ENCODE measurements around the gene CHTOP.
"Not testable (repeated sequence)": the region's sequence is repeated elsewhere in the genome, so short reads cannot be mapped to it uniquely, and the experiment has no call there.

CHTOP gene

GRCh38 chr1:153658400-153659174 lies 24.7 kb downstream of the CHTOP start, which contains the start of gene SNAPIN:
SNAPIN (plus strand) TSS chr1:153658703; CDS start chr1:153658744, 41 bp downstream.
- in situ Hi-C loops (cut with HindIII; ENCODE audit: low sequenced_read_pairs) = no loop called here

DNA sequence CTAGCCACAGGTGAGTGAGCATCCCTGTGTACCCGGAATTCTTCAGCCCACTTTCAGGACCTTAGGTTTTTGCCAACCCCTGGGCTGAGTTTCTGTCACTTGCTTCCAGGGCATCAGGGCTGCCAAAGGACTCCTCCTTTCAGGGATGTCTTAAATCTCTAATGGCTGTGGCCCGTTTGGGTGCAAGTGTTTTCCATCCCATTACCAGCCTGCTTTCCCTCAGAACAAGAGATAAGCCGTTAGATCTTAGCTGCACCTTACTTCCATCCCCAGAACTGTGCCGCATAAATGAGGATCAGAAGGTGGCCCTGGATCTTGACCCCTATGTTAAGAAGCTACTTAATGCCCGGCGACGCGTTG lies 25.3 kb downstream of the CHTOP start:
- in situ Hi-C loops (cut with HindIII; ENCODE audit: low sequenced_read_pairs) = no loop called here

DNA sequence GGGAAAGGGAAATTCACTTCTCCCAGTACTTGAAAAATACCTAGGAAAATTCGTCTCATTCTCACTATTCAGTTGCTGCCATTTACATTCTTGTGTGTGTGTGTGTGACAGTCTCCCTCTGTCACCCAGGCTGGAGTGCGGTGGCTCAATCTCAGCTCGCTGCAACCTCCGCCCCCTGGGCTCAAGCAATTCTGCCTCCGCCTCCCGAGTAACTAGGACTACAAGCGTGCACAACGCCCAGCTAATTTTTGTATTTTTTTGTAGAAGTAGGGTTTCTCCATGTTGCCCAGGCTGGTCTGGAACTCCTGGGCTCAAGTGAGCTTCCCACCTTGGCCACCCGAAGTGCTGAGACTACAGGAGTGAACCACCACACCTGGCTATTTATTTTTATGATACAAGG lies 25.8 kb downstream of the CHTOP start:
- in situ Hi-C loops (cut with HindIII; ENCODE audit: low sequenced_read_pairs) = no loop called here

- in situ Hi-C loops (cut with HindIII; ENCODE audit: low sequenced_read_pairs) = no loop called here
Measured at GRCh38 chr1:153661111-153661708, 27.3 kb downstream of the CHTOP start.

DNA sequence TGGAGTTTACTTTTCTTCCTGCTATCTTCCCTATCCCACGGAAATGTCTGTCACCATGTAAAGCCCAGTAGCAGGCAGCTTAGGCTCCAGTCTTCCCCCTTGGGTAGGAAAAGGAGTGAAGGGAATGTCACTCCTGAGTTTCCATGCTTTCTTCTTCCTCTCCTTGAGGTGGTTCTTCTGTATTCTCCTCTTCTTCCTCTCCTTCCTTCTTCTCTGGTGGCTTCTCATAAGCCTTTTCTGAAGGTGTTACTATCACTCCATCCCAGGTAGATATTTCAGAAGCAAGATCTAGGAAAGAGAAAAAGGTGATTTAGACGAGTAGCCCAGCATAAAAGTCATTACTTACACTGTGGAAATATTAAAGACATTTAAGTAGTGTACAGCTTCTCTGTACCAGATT lies 28.4 kb downstream of the CHTOP start:
- in situ Hi-C loops (cut with HindIII; ENCODE audit: low sequenced_read_pairs) = no loop called here

DNA sequence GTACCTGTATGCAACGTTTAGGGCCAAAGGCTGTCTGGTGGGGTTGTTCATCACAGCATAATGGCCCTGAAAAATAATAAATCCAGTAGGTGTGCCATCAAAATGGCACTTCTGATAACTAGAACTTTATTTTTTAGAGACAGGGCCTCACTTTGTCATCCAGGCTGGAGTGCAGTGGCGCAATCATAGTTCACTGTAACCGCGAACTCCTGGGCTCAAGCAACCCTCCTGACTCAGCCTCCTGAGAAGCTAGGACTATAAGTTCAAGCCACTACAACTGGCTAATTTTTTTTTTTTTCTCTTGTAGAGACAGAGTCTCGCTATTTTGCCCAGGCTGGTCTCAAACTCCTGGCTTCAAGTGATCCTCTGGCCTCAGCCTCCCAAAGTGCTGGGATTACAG lies 29.3 kb downstream of the CHTOP start:
- in situ Hi-C loops (cut with HindIII; ENCODE audit: low sequenced_read_pairs) = no loop called here

- in situ Hi-C loops (cut with HindIII; ENCODE audit: low sequenced_read_pairs) = no loop called here
Measured at GRCh38 chr1:153667439-153667838, 33.6 kb downstream of the CHTOP start.

- in situ Hi-C loops (cut with HindIII; ENCODE audit: low sequenced_read_pairs) = not testable (repeated sequence)
Measured at GRCh38 chr1:153668672-153669071, 34.8 kb downstream of the CHTOP start.

DNA sequence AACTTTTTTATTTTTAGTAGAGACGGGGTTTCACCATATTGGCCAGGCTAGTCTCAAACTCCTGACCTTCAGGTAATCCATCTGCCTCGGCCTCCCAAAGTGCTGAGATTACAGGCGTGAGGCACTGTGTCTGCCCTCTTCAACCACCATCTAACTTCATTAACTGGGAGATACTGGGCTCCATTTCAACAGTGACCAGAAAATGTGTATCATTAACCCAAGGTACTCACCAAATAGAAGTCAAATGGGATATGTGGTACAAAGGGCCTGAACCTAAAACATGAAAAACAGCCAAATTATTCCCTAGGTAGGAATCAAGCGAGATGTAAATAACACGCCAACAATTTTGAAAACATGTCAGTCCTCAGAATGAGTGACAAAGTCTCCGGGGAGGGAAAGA lies 35.7 kb downstream of the CHTOP start:
- in situ Hi-C loops (cut with HindIII; ENCODE audit: low sequenced_read_pairs) = no loop called here

DNA sequence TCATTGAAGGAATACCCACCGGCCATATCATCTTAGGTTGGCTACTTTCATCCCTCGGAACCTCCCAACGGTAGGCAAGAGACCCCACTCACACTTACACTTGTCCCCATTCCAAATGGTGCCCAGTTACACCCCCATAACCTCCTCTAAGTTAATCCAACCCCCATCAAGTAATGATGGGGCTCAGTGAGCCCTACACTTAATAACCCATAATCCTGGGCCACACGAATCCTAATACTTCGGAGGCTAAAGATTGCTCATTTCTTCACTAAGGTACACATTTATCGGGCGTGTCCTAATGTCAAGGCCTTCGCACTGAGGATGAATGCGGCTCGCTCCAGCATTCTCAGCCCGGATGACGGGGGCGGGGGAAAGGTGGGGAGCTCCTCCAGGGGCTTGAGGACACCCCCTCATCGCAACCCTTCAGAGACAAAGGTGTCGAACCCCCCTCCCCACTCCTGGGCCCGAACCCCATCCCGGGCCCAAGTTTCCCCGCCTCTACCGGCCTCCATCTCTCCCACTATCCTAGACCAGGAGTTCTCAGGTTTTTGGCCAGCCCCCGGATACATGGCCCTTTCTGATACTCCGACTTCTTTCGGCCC lies 36.5 kb downstream of the CHTOP start:
- in situ Hi-C loops (cut with HindIII; ENCODE audit: low sequenced_read_pairs) = no loop called here

- in situ Hi-C loops (cut with HindIII; ENCODE audit: low sequenced_read_pairs) = no loop called here
Measured at GRCh38 chr1:153670859-153671627, 37.2 kb downstream of the CHTOP start, which contains the start of gene ILF2. ILF2 (minus strand) TSS chr1:153670993; CDS start chr1:153670922, 71 bp downstream.

DNA sequence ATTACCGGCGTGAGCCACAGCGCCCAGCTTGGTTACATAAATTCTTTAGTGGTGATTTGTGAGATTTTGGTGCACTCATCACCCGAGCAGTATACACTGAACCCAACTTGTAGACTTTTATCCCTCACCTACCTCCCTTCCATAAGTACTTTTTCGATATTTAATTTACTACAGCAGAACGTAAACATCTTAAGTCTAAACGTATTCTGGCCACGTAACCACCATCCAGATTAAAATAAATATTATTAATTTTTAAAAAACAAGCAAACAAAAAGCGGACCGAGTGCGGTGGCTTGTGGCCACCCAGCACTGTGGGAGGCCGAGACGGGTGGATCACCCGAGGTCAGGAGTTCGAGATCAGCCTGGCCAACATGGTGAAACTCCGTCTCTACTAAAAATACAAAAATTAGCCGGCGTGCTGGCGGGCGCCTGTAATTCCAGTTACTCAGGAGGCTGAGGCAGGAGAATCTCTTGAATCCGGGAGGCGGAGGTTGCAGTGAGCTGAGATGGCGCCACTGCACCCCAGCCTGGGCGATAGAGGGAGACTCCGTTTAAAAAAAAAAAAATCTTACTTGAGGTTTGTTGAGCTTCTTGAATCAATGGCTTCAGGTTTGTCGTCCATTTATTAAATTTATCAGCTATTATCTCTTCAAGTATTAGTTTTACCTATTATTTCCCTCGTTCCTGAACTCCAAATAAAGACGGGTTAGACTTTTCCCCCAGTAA lies 37.9 kb downstream of the CHTOP start:
- in situ Hi-C loops (cut with HindIII; ENCODE audit: low sequenced_read_pairs) = not testable (repeated sequence)

DNA sequence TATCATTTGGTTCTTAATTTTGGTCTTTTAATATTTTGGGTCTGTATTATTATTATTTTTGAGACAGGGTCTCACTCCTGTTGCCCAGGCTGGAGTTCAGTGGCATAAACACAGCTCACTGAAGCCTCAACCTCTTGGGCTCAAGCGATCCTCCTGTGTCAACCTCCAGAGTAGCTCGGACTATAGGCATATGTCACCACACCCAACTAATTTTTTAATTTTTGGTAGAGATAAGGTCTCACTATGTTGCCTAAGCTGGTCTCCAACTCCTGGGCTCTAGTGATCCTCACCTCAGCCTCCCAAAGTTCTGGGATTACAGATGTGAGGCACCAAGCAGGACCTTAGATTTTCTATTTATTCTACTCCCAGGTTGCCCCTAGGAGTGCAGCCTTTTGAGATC lies 39.6 kb downstream of the CHTOP start:
- in situ Hi-C loops (cut with HindIII; ENCODE audit: low sequenced_read_pairs) = no loop called here

- in situ Hi-C loops (cut with HindIII; ENCODE audit: low sequenced_read_pairs) = no loop called here
Measured at GRCh38 chr1:153677718-153678518, 44.1 kb downstream of the CHTOP start.

DNA sequence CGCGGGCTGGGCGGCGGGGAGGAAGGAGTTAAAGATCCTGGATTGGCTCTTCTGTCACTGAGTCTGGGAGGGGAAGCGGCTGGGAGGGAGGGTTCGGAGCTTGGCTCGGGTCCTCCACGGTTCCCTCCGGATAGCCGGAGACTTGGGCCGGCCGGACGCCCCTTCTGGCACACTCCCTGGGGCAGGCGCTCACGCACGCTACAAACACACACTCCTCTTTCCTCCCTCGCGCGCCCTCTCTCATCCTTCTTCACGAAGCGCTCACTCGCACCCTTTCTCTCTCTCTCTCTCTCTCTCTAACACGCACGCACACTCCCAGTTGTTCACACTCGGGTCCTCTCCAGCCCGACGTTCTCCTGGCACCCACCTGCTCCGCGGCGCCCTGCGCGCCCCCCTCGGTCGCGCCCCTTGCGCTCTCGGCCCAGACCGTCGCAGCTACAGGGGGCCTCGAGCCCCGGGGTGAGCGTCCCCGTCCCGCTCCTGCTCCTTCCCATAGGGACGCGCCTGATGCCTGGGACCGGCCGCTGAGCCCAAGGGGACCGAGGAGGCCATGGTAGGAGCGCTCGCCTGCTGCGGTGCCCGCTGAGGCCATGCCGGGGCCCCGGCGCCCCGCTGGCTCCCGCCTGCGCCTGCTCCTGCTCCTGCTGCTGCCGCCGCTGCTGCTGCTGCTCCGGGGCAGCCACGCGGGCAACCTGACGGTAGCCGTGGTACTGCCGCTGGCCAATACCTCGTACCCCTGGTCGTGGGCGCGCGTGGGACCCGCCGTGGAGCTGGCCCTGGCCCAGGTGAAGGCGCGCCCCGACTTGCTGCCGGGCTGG lies 44.9 kb downstream of the CHTOP start, which contains the start of gene NPR1:
TSS of gene NPR1 (plus strand) at position 170 of the 818 bp plus-strand sequence. CDS start at position 591, 421 bp downstream.
- in situ Hi-C loops (cut with HindIII; ENCODE audit: low sequenced_read_pairs) = no loop called here

DNA sequence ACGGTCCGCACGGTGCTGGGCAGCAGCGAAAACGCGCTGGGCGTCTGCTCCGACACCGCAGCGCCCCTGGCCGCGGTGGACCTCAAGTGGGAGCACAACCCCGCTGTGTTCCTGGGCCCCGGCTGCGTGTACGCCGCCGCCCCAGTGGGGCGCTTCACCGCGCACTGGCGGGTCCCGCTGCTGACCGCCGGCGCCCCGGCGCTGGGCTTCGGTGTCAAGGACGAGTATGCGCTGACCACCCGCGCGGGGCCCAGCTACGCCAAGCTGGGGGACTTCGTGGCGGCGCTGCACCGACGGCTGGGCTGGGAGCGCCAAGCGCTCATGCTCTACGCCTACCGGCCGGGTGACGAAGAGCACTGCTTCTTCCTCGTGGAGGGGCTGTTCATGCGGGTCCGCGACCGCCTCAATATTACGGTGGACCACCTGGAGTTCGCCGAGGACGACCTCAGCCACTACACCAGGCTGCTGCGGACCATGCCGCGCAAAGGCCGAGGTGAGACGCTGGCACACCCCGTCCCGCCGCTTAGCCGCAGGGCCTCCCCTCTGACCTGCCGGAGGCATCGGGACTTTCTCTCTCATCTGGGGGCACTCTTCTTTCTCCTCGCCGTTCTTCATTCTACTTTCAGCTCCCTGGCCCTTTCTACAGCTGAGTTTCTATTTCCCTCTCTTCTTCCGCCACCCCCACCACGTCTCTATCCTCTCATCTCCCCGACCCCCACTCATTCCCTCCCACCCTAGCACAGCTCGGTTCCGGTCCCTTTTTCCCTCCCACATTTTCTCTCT lies 45.7 kb downstream of the CHTOP start:
- in situ Hi-C loops (cut with HindIII; ENCODE audit: low sequenced_read_pairs) = no loop called here

DNA sequence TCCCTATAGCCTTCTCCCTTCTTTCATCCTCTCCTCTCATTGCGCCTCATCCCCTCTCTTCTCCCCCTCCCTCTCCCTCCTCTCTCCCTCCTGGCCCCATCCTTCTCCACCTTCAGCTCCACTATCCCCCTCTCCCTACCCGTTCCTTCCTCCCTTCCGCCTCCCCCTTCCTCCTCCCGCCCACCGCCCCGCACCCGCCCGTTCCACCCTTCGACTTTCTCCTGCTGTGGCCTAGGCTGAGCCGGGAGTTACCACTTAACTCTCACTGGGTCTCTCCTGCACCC lies 46.2 kb downstream of the CHTOP start:
- in situ Hi-C loops (cut with HindIII; ENCODE audit: low sequenced_read_pairs) = no loop called here

- in situ Hi-C loops (cut with HindIII; ENCODE audit: low sequenced_read_pairs) = no loop called here
Measured at GRCh38 chr1:153682730-153683129, 48.9 kb downstream of the CHTOP start.

Measured in endothelial cell of hepatic sinusoid (primary cell).